Astrocyte (in vitro differentiated cells and primary cell): Measurements from ENCODE around the gene CPXM2. TPM values are rescaled to one million over a fixed set of nuclear protein-coding genes. Genes with fewer than 3 reads are reported as not detected.

Experiments
- DNase-seq: peaks from one replicate; pipeline ENCODE4 v3.0.0-alpha.2; 2010; ENCODE audit warnings: low read depth
- FAIRE-seq: peaks from 2 replicates; lab custom pipeline; 2011; peaks lifted over from hg19 to GRCh38; lab: Jason Lieb, UNC
- H2AFZ ChIP-seq: 2 replicates; pipeline ENCODE4 v1.6.0; 2012; ENCODE audit warnings: low read depth, low read length, inconsistent platforms
- H3K27ac ChIP-seq: 2 replicates; pipeline ENCODE4 v1.5.1; 2011; ENCODE audit warnings: low read depth, low read length, inconsistent platforms
- H3K27me3 ChIP-seq: 2 replicates; pipeline ENCODE4 v1.6.0; 2011; ENCODE audit warnings: low read length, inconsistent platforms; ENCODE audit not compliant: insufficient read depth
- H3K36me3 ChIP-seq: 2 replicates; pipeline ENCODE4 v1.5.1; 2011; ENCODE audit warnings: low read length, inconsistent platforms; ENCODE audit not compliant: insufficient read depth
- H3K4me1 ChIP-seq: 2 replicates; pipeline ENCODE4 v1.5.1; 2011; ENCODE audit warnings: low read length, inconsistent platforms; ENCODE audit not compliant: insufficient read depth
- H3K4me2 ChIP-seq: 2 replicates; pipeline ENCODE4 v1.6.0; 2012; ENCODE audit warnings: low read length, inconsistent platforms
- H3K4me3 ChIP-seq: 2 replicates; pipeline ENCODE4 v1.5.1; 2011; ENCODE audit warnings: low read depth, mild to moderate bottlenecking, low read length, inconsistent platforms; ENCODE audit not compliant: insufficient read depth
- H3K79me2 ChIP-seq: 2 replicates; pipeline ENCODE4 v1.6.0; 2012; ENCODE audit warnings: mild to moderate bottlenecking, low read length, inconsistent platforms; ENCODE audit not compliant: insufficient read depth
- H3K9ac ChIP-seq: 2 replicates; pipeline ENCODE4 v1.6.0; 2012; ENCODE audit warnings: mild to moderate bottlenecking, low read length, inconsistent platforms
- H3K9me3 ChIP-seq: 2 replicates; pipeline ENCODE4 v1.5.1; 2012; ENCODE audit warnings: low read depth, mild to moderate bottlenecking, low read length, inconsistent platforms; ENCODE audit not compliant: insufficient read depth
- H4K20me1 ChIP-seq: 2 replicates; pipeline ENCODE4 v1.6.0; 2012; ENCODE audit warnings: low read length, inconsistent platforms; ENCODE audit not compliant: insufficient read depth
- H3K27ac Mint-ChIP-seq: one replicate; pipeline ENCODE4 v1.8.0; 2021; ENCODE audit warnings: mild to moderate bottlenecking, mixed read lengths; ENCODE audit not compliant: unreplicated experiment
- H3K27me3 Mint-ChIP-seq: one replicate; pipeline ENCODE4 v1.8.0; 2021; ENCODE audit warnings: low read depth, mixed read lengths; ENCODE audit not compliant: unreplicated experiment
- H3K36me3 Mint-ChIP-seq: one replicate; pipeline ENCODE4 v1.8.0; 2021; ENCODE audit warnings: low read depth, mixed read lengths; ENCODE audit not compliant: unreplicated experiment
- H3K4me1 Mint-ChIP-seq: one replicate; pipeline ENCODE4 v1.8.0; 2021; ENCODE audit warnings: low read depth, mixed read lengths; ENCODE audit not compliant: unreplicated experiment
- H3K4me3 Mint-ChIP-seq: one replicate; pipeline ENCODE4 v1.8.0; 2021; ENCODE audit warnings: mild to moderate bottlenecking, moderate library complexity, mixed read lengths; ENCODE audit not compliant: unreplicated experiment
- H3K9me3 Mint-ChIP-seq: one replicate; pipeline ENCODE4 v1.8.0; 2021; ENCODE audit warnings: mild to moderate bottlenecking, mixed read lengths; ENCODE audit not compliant: unreplicated experiment
- CTCF ChIP-seq: IDR thresholded peaks from 2 replicates; pipeline ENCODE4 v1.5.1; 2011; ENCODE audit warnings: low read depth, mild to moderate bottlenecking, inconsistent platforms, low read length, moderate library complexity; ENCODE audit not compliant: insufficient read depth
- EZH2 ChIP-seq: IDR thresholded peaks from 2 replicates; pipeline ENCODE4 v1.6.1; 2012; ENCODE audit warnings: mild to moderate bottlenecking, low read length, inconsistent platforms; ENCODE audit not compliant: insufficient read depth
- total RNA-seq: library from RNA; stranded (reverse); gene quantifications from 2 replicates; pipeline ENCODE4 v1.2.1, GENCODE V29; 2021

Gene CPXM2
- total RNA-seq, 1 donor from 2014 or later: 5.2 TPM

- no peaks in the 10 kb centered on the region for H3K79me2 ChIP-seq
- H3K27ac ChIP-seq: no peak overlapping the region
- H3K27me3 ChIP-seq: no peaks in the 10 kb centered on the region
- DNase-seq: no peak
- no peak for TF ChIP-seq CTCF
- TF ChIP-seq EZH2: no peak
- no peak overlapping the region for H2AFZ ChIP-seq
- Mint-ChIP-seq H3K27me3 (peaks cover 26% of the 10 kb centered on the region), H3K36me3 (no peaks in the 10 kb centered on the region), H3K27ac (no peak overlapping the region), H3K4me1 (peaks cover 11% of the 10 kb centered on the region), H3K9me3 (peaks cover 5% of the 10 kb centered on the region), H3K4me3 (no peak overlapping the region)
- H3K4me2 ChIP-seq: no peak overlapping the region
- no peaks in the 10 kb centered on the region for H3K36me3 ChIP-seq
- no peaks in the 10 kb centered on the region for H4K20me1 ChIP-seq
- no peaks in the 10 kb centered on the region for H3K4me1 ChIP-seq
- no peak overlapping the region for H3K9ac ChIP-seq
- no peak overlapping the region for H3K4me3 ChIP-seq
- no peak for FAIRE-seq
- no peaks in the 10 kb centered on the region for H3K9me3 ChIP-seq
Observed at GRCh38 chr10:123868038-123869019, 23.3 kb downstream of the CPXM2 start.

- no peak overlapping the region for H2AFZ ChIP-seq
- DNase-seq: no peak
- TF ChIP-seq EZH2: no peak
- no peak for TF ChIP-seq CTCF
- peaks cover 11% of the 10 kb centered on the region for H3K4me1 Mint-ChIP-seq
- H3K27me3 ChIP-seq: no peaks in the 10 kb centered on the region
- no peak overlapping the region for H3K27ac ChIP-seq
- no peak overlapping the region for H3K4me2 ChIP-seq
- H3K27me3 Mint-ChIP-seq: peaks cover 34% of the 10 kb centered on the region
- H3K79me2 ChIP-seq: no peaks in the 10 kb centered on the region
- peaks cover 8% of the 10 kb centered on the region for H3K9me3 Mint-ChIP-seq
- no peak overlapping the region for H3K4me3 Mint-ChIP-seq
- no peaks in the 10 kb centered on the region for H4K20me1 ChIP-seq
- H3K4me1 ChIP-seq: no peaks in the 10 kb centered on the region
- H3K36me3 Mint-ChIP-seq: peaks cover 3% of the 10 kb centered on the region
- H3K27ac Mint-ChIP-seq: no peak overlapping the region
- no peak overlapping the region for H3K9ac ChIP-seq
- no peak for FAIRE-seq
- no peaks in the 10 kb centered on the region for H3K9me3 ChIP-seq
- no peaks in the 10 kb centered on the region for H3K36me3 ChIP-seq
- H3K4me3 ChIP-seq: no peak overlapping the region
Observed at GRCh38 chr10:123865880-123866279, 25.7 kb downstream of the CPXM2 start.

- no peak for DNase-seq
- Mint-ChIP-seq H3K36me3 (peaks cover 3% of the 10 kb centered on the region), H3K4me3 (no peak overlapping the region), H3K9me3 (peaks cover 8% of the 10 kb centered on the region), H3K27me3 (peaks cover 30% of the 10 kb centered on the region), H3K27ac (no peak overlapping the region), H3K4me1 (peaks cover 7% of the 10 kb centered on the region)
- Histone ChIP-seq H3K9me3 (no peaks in the 10 kb centered on the region), H2AFZ (no peak overlapping the region), H3K4me3 (no peak overlapping the region), H3K36me3 (no peaks in the 10 kb centered on the region), H3K27me3 (no peaks in the 10 kb centered on the region), H3K79me2 (no peaks in the 10 kb centered on the region), H3K9ac (no peak overlapping the region), H3K4me2 (no peak overlapping the region), H3K4me1 (no peaks in the 10 kb centered on the region), H4K20me1 (no peaks in the 10 kb centered on the region), H3K27ac (no peak overlapping the region)
- TF ChIP-seq EZH2: no peak
- no peak for TF ChIP-seq CTCF
- FAIRE-seq: no peak
Observed at GRCh38 chr10:123865350-123865749, 26.3 kb downstream of the CPXM2 start.
